ENCODE results near the gene SLC6A5. TPM values are rescaled to one million over a fixed set of nuclear protein-coding genes. Genes with fewer than 3 reads are reported as not detected.

The SLC6A5 gene
- not detected in 2 replicates for total RNA-seq (2013; cell fraction: nucleolus; rRNA removed)
- not detected in 2 replicates for total RNA-seq (2014; rRNA removed)
- not detected in 2 replicates for total RNA-seq (2014; rRNA removed; fragmentation: Illumina TruSeq; extraction: Trizol)
- total RNA-seq (2021) = not detected in 2 replicates
- polyA plus RNA-seq (2011; ENCODE audit: low read depth) = not detected
- polyA plus RNA-seq (2011; rRNA removed) = 0.01 TPM in 1 of 2 replicates, not detected in the other
- not detected in 2 replicates for polyA plus RNA-seq (2011; cell fraction: cytosol; rRNA removed)
- polyA plus RNA-seq (2011; cell fraction: nucleus; rRNA removed) = 0.01 TPM in 1 of 2 replicates, not detected in the other
- not detected in 2 replicates for polyA plus RNA-seq (2012)
- not detected in 2 replicates for polyA plus RNA-seq (2014; fragmentation: Illumina TruSeq; extraction: Trizol)
- not detected for polyA plus RNA-seq (2014; fragmentation: Nextera tagmentation; extraction: Ambion mirVana)
- not detected in 2 replicates for polyA plus RNA-seq (2014; rRNA removed)
- not detected for polyA plus RNA-seq (2016; fragmentation: Nextera tagmentation; extraction: Ambion mirVana)
- not detected in 2 replicates for polyA minus RNA-seq (2011; rRNA and poly(A)+ RNA removed)
- polyA minus RNA-seq (2011; cell fraction: cytosol; rRNA and poly(A)+ RNA removed) = not detected in 2 replicates
- not detected in 2 replicates for polyA minus RNA-seq (2011; cell fraction: nucleus; rRNA and poly(A)+ RNA removed)
- Bru-seq, nascent RNA = not detected
- BruChase-seq, experiment 1, labeled RNA remaining after a 6-hour chase = not detected
- BruChase-seq, experiment 2, labeled RNA remaining after a 2-hour chase = not detected
- long read RNA-seq, experiment 1 = 0 reads
- long read RNA-seq, experiment 2 = 0 reads

- ATAC-seq = peak; percentile 66
- SMC1A ChIA-PET (ENCODE audit: uncharacterized antibody, unreplicated experiment) = interaction anchor here (1.4 kb wide), 1 partner anchor 195 kb away, joined by 3 read pairs; no protein-coding TSS in a partner anchor
- H2AFZ ChIP-seq (ENCODE audit: control insufficient read depth, low read depth, low read length) = no peak within 1 kb of the TSS
- no peaks in the 10 kb centered on the region for H3K36me3 ChIP-seq (ENCODE audit: control insufficient read depth in 2 of 2, insufficient read depth in 2 of 2, low read length in 1 of 2)
- no peak within 1 kb of the TSS for H3K9ac ChIP-seq (ENCODE audit: control insufficient read depth, insufficient read depth, low read length)
- H3K27ac ChIP-seq (ENCODE audit: control insufficient read depth, insufficient read depth) = no peak within 1 kb of the TSS
- H4K20me1 ChIP-seq (ENCODE audit: control insufficient read depth, insufficient read depth) = no peaks in the 10 kb centered on the region
- FAIRE-seq = no peak
- H3K4me1 ChIP-seq (ENCODE audit: control insufficient read depth, insufficient read depth, low read length) = no peaks in the 10 kb centered on the region
- peaks cover 8 to 42% of the 10 kb centered on the region in 2 experiments for H3K27me3 ChIP-seq (replicated peaks in 1 of 2; ENCODE audit: control insufficient read depth in 2 of 2, insufficient read depth in 2 of 2, low read length in 1 of 2)
- no peak within 1 kb of the TSS for H3K4me3 ChIP-seq
- TF ChIP-seq, protein P1, sequence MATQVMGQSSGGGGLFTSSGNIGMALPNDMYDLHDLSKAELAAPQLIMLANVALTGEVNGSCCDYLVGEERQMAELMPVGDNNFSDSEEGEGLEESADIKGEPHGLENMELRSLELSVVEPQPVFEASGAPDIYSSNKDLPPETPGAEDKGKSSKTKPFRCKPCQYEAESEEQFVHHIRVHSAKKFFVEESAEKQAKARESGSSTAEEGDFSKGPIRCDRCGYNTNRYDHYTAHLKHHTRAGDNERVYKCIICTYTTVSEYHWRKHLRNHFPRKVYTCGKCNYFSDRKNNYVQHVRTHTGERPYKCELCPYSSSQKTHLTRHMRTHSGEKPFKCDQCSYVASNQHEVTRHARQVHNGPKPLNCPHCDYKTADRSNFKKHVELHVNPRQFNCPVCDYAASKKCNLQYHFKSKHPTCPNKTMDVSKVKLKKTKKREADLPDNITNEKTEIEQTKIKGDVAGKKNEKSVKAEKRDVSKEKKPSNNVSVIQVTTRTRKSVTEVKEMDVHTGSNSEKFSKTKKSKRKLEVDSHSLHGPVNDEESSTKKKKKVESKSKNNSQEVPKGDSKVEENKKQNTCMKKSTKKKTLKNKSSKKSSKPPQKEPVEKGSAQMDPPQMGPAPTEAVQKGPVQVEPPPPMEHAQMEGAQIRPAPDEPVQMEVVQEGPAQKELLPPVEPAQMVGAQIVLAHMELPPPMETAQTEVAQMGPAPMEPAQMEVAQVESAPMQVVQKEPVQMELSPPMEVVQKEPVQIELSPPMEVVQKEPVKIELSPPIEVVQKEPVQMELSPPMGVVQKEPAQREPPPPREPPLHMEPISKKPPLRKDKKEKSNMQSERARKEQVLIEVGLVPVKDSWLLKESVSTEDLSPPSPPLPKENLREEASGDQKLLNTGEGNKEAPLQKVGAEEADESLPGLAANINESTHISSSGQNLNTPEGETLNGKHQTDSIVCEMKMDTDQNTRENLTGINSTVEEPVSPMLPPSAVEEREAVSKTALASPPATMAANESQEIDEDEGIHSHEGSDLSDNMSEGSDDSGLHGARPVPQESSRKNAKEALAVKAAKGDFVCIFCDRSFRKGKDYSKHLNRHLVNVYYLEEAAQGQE (IDR thresholded peaks at IDR 0.05; ENCODE audit: low read depth, low read length) = peak; percentile 92
- no peak for TF ChIP-seq MLLT1 (IDR thresholded peaks at IDR 0.05)
- CTCF ChIA-PET = interaction anchor here (1.6 kb wide), 1 partner anchor 11 kb away, joined by 8 read pairs; no protein-coding TSS in a partner anchor
- BruUV-seq (replicated peaks) = no TSS peak
- RAD21 ChIA-PET (ENCODE audit: unreplicated experiment) = no interaction called here
- H3K79me2 ChIP-seq (ENCODE audit: control insufficient read depth, insufficient read depth, low read length) = no peaks in the 10 kb centered on the region
- no peak within 1 kb of the TSS for H3K4me2 ChIP-seq (ENCODE audit: control insufficient read depth, insufficient read depth)
- intact Hi-C loops (cut with micrococcal nuclease; ENCODE audit: unreplicated experiment) (no loop called here), in situ Hi-C loops (cut with MboI) (no loop called here)
- DNase-seq (ENCODE audit: low read depth, low spot score) = no peak
- no peaks in the 10 kb centered on the region; the same call in 2 of the 3 replicates for H3K9me3 ChIP-seq (replicated peaks; ENCODE audit: control insufficient read depth, insufficient read depth, low read length)
- POLR2A ChIA-PET = no interaction called here
- WGBS (ENCODE audit: insufficient coverage, insufficient replicate concordance, low lambda C conversion rate, missing lambda C conversion rate) = 30% methylated on average over 25 of the region's 25 CpGs
These were observed at the start of gene SLC6A5 for GRCh38 chr11:20599221-20600019. SLC6A5 (plus strand) TSS chr11:20599608; CDS start chr11:20599673, 65 bp downstream.

All from GM12878 (cell line).